H1 (cell line): ENCODE data around the gene PPP4R1. TPM values are rescaled to one million over a fixed set of nuclear protein-coding genes. Genes with fewer than 3 reads are reported as not detected.

Source experiments
- CTCF ChIA-PET: fragments of 300-600 bp; sonication (Branson Sonifier 250); formaldehyde crosslinking; loops from one replicate; lab custom pipeline; 2021; ENCODE audit not compliant: partially characterized antibody; lab: Charles Lee
- POLR2A ChIA-PET: fragments of 300-600 bp; sonication (Branson Sonifier 250); formaldehyde crosslinking; loops from one replicate; lab custom pipeline; 2021; ENCODE audit warnings: inconsistent platforms; ENCODE audit not compliant: partially characterized antibody; lab: Charles Lee
- DNase-seq, 2 experiments: peaks; one replicate each; pipeline versions ENCODE4 v3.0.0 to v3.0.0-alpha.2; 2010 to 2022; ENCODE audit warnings: low spot score in 2 of 2, low read depth in 1 of 2, mixed read lengths in 1 of 2
- FAIRE-seq: peaks from 2 replicates; lab custom pipeline; 2011; peaks lifted over from hg19 to GRCh38; lab: Jason Lieb, UNC
- H2AFZ ChIP-seq: 2 replicates; pipeline ENCODE4 v1.8.1; 2012; ENCODE audit warnings: low read length, inconsistent platforms
- H2AK5ac ChIP-seq: 2 replicates; pipeline ENCODE4 v1.6.1; 2013; ENCODE audit warnings: low read depth, low read length
- H2BK120ac ChIP-seq: replicated peaks from 2 replicates; pipeline ENCODE3; 2013; ENCODE audit warnings: low read depth, low read length, inconsistent platforms
- H2BK12ac ChIP-seq: 2 replicates; pipeline ENCODE4 v1.6.1; 2013; ENCODE audit warnings: low read depth, low read length
- H2BK15ac ChIP-seq: 2 replicates; pipeline ENCODE4 v1.6.1; 2013; ENCODE audit warnings: low read length
- H2BK20ac ChIP-seq: 2 replicates; pipeline ENCODE4 v1.6.1; 2013; ENCODE audit warnings: low read length
- H2BK5ac ChIP-seq: 2 replicates; pipeline ENCODE4 v1.6.1; 2013; ENCODE audit warnings: low read depth, low read length
- H3K14ac ChIP-seq: 2 replicates; pipeline ENCODE4 v1.6.1; 2013; ENCODE audit warnings: inconsistent platforms; ENCODE audit not compliant: insufficient read length
- H3K18ac ChIP-seq: 2 replicates; pipeline ENCODE4 v1.6.1; 2013; ENCODE audit warnings: low read length; ENCODE audit errors: extremely low read depth
- H3K23ac ChIP-seq: 2 replicates; pipeline ENCODE4 v1.6.1; 2013; ENCODE audit warnings: inconsistent platforms; ENCODE audit not compliant: insufficient read length
- H3K23me2 ChIP-seq: 2 replicates; pipeline ENCODE4 v1.6.1; 2013; ENCODE audit warnings: low read depth, low read length
- H3K27ac ChIP-seq: 2 replicates; pipeline ENCODE4 v1.6.1; 2011; ENCODE audit warnings: low read depth, low read length, inconsistent platforms
- H3K27me3 ChIP-seq, 4 experiments: replicated peaks in 1 of 4; 1 replicate in 1 of 4; 2 replicates in 3 of 4; pipeline versions ENCODE4 v1.6.1 to v1.8.1; 2011 to 2013; ENCODE audit warnings: low read length in 3 of 4, mild to moderate bottlenecking in 3 of 4, inconsistent platforms in 2 of 4, mixed read lengths in 2 of 4, moderate library complexity in 1 of 4; ENCODE audit not compliant: control insufficient read depth in 3 of 4, insufficient read depth in 3 of 4; ENCODE audit errors: extremely low read depth in 1 of 4
- H3K36me3 ChIP-seq, 4 experiments: 2 replicates each; pipeline versions ENCODE4 v1.6.1 to v1.8.1; 2011 to 2013; ENCODE audit warnings: mild to moderate bottlenecking in 4 of 4, low read length in 3 of 4, moderate library complexity in 2 of 4, control low read depth in 1 of 4, inconsistent platforms in 1 of 4; ENCODE audit not compliant: insufficient read depth in 4 of 4, control insufficient read depth in 2 of 4
- H3K4ac ChIP-seq: replicated peaks from 2 replicates; pipeline ENCODE3; 2013; ENCODE audit warnings: low read length, low read depth, mixed read lengths, inconsistent platforms; ENCODE audit not compliant: insufficient read length
- H3K4me1 ChIP-seq, 4 experiments: replicated peaks in 1 of 4; 1 replicate in 1 of 4; 2 replicates in 3 of 4; pipeline versions ENCODE4 v1.6.1 to v1.8.1; 2011 to 2013; ENCODE audit warnings: low read length in 3 of 4, inconsistent platforms in 2 of 4, mixed read lengths in 1 of 4; ENCODE audit not compliant: insufficient read depth in 4 of 4, control insufficient read depth in 3 of 4
- H3K4me2 ChIP-seq, 2 experiments: 2 replicates each; pipeline versions ENCODE4 v1.6.1 to v1.8.1; 2011 to 2013; ENCODE audit warnings: low read depth in 2 of 2, low read length in 2 of 2, control low read depth in 1 of 2, inconsistent platforms in 1 of 2, mild to moderate bottlenecking in 1 of 2; ENCODE audit not compliant: insufficient read depth in 1 of 2
- H3K4me3 ChIP-seq, 4 experiments: fragments of 200-600, 300-600 bp in 1 of 4; sonication (generic), shearing (Covaris generic), sonication (Bioruptor Twin) in 1 of 4; 2 replicates each; pipeline versions ENCODE4 v1.5.1 to v1.8.1; 2011 to 2016; ENCODE audit warnings: low read length in 4 of 4, low read depth in 3 of 4, control low read depth in 2 of 4, inconsistent platforms in 2 of 4, mild to moderate bottlenecking in 2 of 4, mixed read lengths in 1 of 4, moderate library complexity in 1 of 4; ENCODE audit not compliant: insufficient read depth in 2 of 4; ENCODE audit errors: extremely low read depth in 1 of 4
- H3K56ac ChIP-seq: replicated peaks from 2 replicates; pipeline ENCODE3; 2013; ENCODE audit warnings: low read depth, mild to moderate bottlenecking, mixed read lengths, low read length, inconsistent platforms; ENCODE audit not compliant: insufficient read length
- H3K79me1 ChIP-seq: 2 replicates; pipeline ENCODE4 v1.6.1; 2013; ENCODE audit warnings: low read depth, low read length, control low read depth
- H3K79me2 ChIP-seq, 2 experiments: 2 replicates each; pipeline versions ENCODE4 v1.6.1 to v1.8.1; 2012 to 2013; ENCODE audit warnings: low read length in 2 of 2, mild to moderate bottlenecking in 2 of 2, inconsistent platforms in 1 of 2; ENCODE audit not compliant: insufficient read depth in 2 of 2, control insufficient read depth in 1 of 2
- H3K9ac ChIP-seq, 4 experiments: replicated peaks in 1 of 4; 1 replicate in 1 of 4; 2 replicates in 3 of 4; pipeline versions ENCODE4 v1.6.1 to v1.8.1; 2011 to 2013; ENCODE audit warnings: low read depth in 3 of 4, low read length in 3 of 4, control low read depth in 2 of 4, mild to moderate bottlenecking in 2 of 4, moderate library complexity in 2 of 4, inconsistent platforms in 1 of 4; ENCODE audit errors: extremely low read depth in 1 of 4
- H3K9me3 ChIP-seq, 2 experiments: 2 replicates each; pipeline versions ENCODE4 v1.6.1 to v1.8.1; 2012 to 2013; ENCODE audit warnings: mild to moderate bottlenecking in 2 of 2, moderate library complexity in 2 of 2, control low read depth in 1 of 2, inconsistent platforms in 1 of 2, low read depth in 1 of 2, low read length in 1 of 2, mixed read lengths in 1 of 2; ENCODE audit not compliant: insufficient read depth in 2 of 2
- H4K20me1 ChIP-seq, 2 experiments: replicated peaks in 1 of 2; 2 replicates each; pipeline versions ENCODE3 to v1.8.1; 2011 to 2013; ENCODE audit warnings: inconsistent platforms in 2 of 2, low read length in 2 of 2, mild to moderate bottlenecking in 1 of 2; ENCODE audit not compliant: insufficient read depth in 2 of 2, control insufficient read depth in 1 of 2
- H4K5ac ChIP-seq: 2 replicates; pipeline ENCODE4 v1.6.1; 2013; ENCODE audit warnings: low read length, low read depth, mixed read lengths, inconsistent platforms; ENCODE audit not compliant: insufficient read length
- H4K8ac ChIP-seq: 2 replicates; pipeline ENCODE4 v1.8.0; 2013; ENCODE audit warnings: mild to moderate bottlenecking, moderate library complexity, low read length, inconsistent platforms; ENCODE audit not compliant: insufficient read depth; ENCODE audit errors: extremely low read depth
- H4K91ac ChIP-seq: replicated peaks from 2 replicates; pipeline ENCODE3; 2013; ENCODE audit warnings: low read length, mixed read lengths, inconsistent platforms; ENCODE audit not compliant: insufficient read length
- ASH2L ChIP-seq: fragments of 200-600, 300-600 bp; sonication (generic); IDR thresholded peaks from one replicate; pipeline ENCODE4 v1.7.1; 2017; ENCODE audit warnings: low read length
- CBX5 ChIP-seq: fragments of 300-800, 300-1000 bp; sonication (generic); IDR thresholded peaks from 2 replicates; pipeline ENCODE4 v1.7.1; 2016; ENCODE audit warnings: antibody characterized with exemption, low read length, low read depth
- CBX8 ChIP-seq: fragments of 300-800, 300-1000 bp; sonication (generic); IDR thresholded peaks from 2 replicates; pipeline ENCODE4 v1.7.1; 2016; ENCODE audit warnings: low read depth, low read length, borderline replicate concordance
- CEBPB ChIP-seq: IDR thresholded peaks from 2 replicates; pipeline ENCODE4 v1.6.1; 2012; ENCODE audit warnings: low read depth, low read length
- CTBP2 ChIP-seq: IDR thresholded peaks from 2 replicates; pipeline ENCODE4 v1.7.0; 2011; ENCODE audit warnings: borderline replicate concordance, mild to moderate bottlenecking, moderate library complexity, mixed read lengths, low read length; ENCODE audit not compliant: insufficient read depth, insufficient read length
- GTF2F1 ChIP-seq: IDR thresholded peaks from 2 replicates; pipeline ENCODE4 v1.6.1; 2012; ENCODE audit warnings: low read depth, low read length, improper control_type of control experiment, borderline replicate concordance
- JUND ChIP-seq: IDR thresholded peaks from 2 replicates; pipeline ENCODE4 v1.6.1; 2011; ENCODE audit warnings: mild to moderate bottlenecking, improper control_type of control experiment, low read length
- SIX5 ChIP-seq: IDR thresholded peaks from 2 replicates; pipeline ENCODE4 v1.6.1; 2011; ENCODE audit warnings: mild to moderate bottlenecking, low read depth, low read length
- SRF ChIP-seq: IDR thresholded peaks from 2 replicates; pipeline ENCODE4 v1.6.1; 2011; ENCODE audit warnings: mild to moderate bottlenecking, low read depth, low read length, moderate library complexity
- TBP ChIP-seq: IDR thresholded peaks from 2 replicates; pipeline ENCODE4 v1.6.1; 2011; ENCODE audit warnings: low read depth, low read length, improper control_type of control experiment
- WGBS, 2 experiments: shearing (Covaris generic) in 1 of 2; methylation state at CpG; one replicate each; pipeline versions ENCODE4 v1.1.6 to v1.1.7; 2013 to 2015; ENCODE audit warnings: low lambda C conversion rate in 2 of 2, mixed read lengths in 2 of 2, inconsistent platforms in 1 of 2, low coverage in 1 of 2, missing lambda C conversion rate in 1 of 2; ENCODE audit not compliant: insufficient replicate concordance in 2 of 2, insufficient coverage in 1 of 2, insufficient read length in 1 of 2; ENCODE audit errors: extremely low coverage in 1 of 2, missing lambda C conversion rate in 1 of 2; 5-methylcytosine and 5-hydroxymethylcytosine counted together
- polyA plus RNA-seq, 7 experiments: library from polyadenylated mRNA; depleted of rRNA in 3 of 7; stranded (reverse) in 5 of 7; unstranded in 2 of 7; fragments of >200 nt in 5 of 7; fragments of 200-250 nt in 2 of 7; gene quantifications; 1 replicate in 5 of 7; 2 replicates in 1 of 7; 4 replicates in 1 of 7; pipeline versions ENCODE4 v1.2.1 to v1.2.3, GENCODE V29; 2011 to 2013; ENCODE audit warnings: missing spikeins in 2 of 7, mixed read lengths in 2 of 7
- total RNA-seq: library from RNA; stranded (reverse); fragmentation: NEBNext Ultra II Directional; extraction: Animal tissue kit (Norgen Biotek cat#: 25700); gene quantifications from 2 replicates; pipeline ENCODE4 v1.2.1, GENCODE V29; 2021
- TF ChIP-seq, protein P1 (sequence below): IDR thresholded peaks from 2 replicates; pipeline ENCODE4 v1.6.1; 2011; ENCODE audit warnings: low read depth, mild to moderate bottlenecking, low read length; ENCODE audit not compliant: insufficient read depth

PPP4R1 gene
- total and polyA plus RNA-seq, 2 of the 8 experiments (the other 6 are each of a cell fraction or from before 2014, with no cell fraction given): 67.4 to 96.1 TPM

DNA sequence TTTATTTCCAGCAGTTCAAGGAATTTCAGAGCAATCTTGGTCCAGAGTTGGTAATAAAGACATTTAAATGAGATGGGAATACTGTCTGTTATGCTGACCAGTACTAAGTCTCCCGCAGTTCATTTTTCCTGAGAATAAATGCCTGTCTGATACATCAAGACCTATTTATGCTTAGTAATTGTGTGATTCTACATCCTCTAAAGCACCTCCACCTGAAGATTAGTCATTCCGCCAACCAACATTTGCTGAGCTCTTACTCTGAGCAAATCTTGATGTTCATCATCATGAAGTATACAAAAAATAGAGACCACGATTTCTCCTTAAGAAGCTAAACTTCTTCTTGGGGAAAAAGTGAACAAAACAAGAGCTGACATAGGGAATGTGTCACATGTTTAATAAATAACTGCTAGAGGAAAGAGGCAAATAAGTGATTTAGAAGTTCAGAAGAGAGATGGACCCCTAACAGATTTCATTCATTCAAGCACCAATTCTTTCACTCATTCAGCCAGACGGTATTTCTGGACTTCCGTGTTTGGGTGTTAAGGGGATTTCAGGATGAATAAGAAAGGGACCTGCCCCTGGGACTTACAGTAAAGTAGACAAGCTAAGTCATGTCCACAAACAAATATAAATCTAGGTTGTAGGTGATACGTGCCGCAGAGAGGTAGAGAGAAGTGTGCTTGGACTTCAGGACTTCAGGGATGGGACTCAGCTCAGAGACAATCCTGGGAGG, 34.2 kb upstream of the PPP4R1 start:
- Histone ChIP-seq H3K79me2 (no peaks in the 10 kb centered on the region), H2BK15ac (no peak overlapping the region), H3K23me2 (no peaks in the 10 kb centered on the region), H4K8ac (no peak overlapping the region), H2BK120ac (no peak overlapping the region), H3K9me3 (no peaks in the 10 kb centered on the region), H2AK5ac (no peak overlapping the region), H4K5ac (no peak overlapping the region), H3K14ac (no peak overlapping the region), H3K27me3 (no peaks in the 10 kb centered on the region), H3K4ac (no peak overlapping the region), H3K4me3 (no peak overlapping the region), H2AFZ (no peak overlapping the region), H3K18ac (no peak overlapping the region), H2BK20ac (no peak overlapping the region), H4K91ac (no peak overlapping the region), H3K4me1 (no peaks in the 10 kb centered on the region; a peak in 1 of 7 replicates), H4K20me1 (no peaks in the 10 kb centered on the region), H3K4me2 (no peak overlapping the region), H3K79me1 (no peaks in the 10 kb centered on the region), H3K36me3 (no peaks in the 10 kb centered on the region), H2BK5ac (no peak overlapping the region), H3K23ac (no peak overlapping the region), H3K56ac (no peak overlapping the region), H3K27ac (no peak overlapping the region), H3K9ac (no peak overlapping the region), H2BK12ac (no peak overlapping the region)
- 90% methylated on average over 7 of the region's 7 CpGs; no CpG with 5 or more reads in 1 of the 2 experiments for WGBS, 2 experiments
- POLR2A ChIA-PET: interaction anchor here (0.9 kb wide), 1 partner anchor 33 kb away, joined by 3 read pairs; no protein-coding TSS in a partner anchor
- TF ChIP-seq TBP: no peak
- no peak for TF ChIP-seq CEBPB
- no peak for TF ChIP-seq CBX5
- no peak for TF ChIP-seq CBX8
- TF ChIP-seq CTBP2: no peak
- TF ChIP-seq GTF2F1: no peak
- TF ChIP-seq SRF: no peak
- no peak for TF ChIP-seq SIX5
- TF ChIP-seq, protein P1, sequence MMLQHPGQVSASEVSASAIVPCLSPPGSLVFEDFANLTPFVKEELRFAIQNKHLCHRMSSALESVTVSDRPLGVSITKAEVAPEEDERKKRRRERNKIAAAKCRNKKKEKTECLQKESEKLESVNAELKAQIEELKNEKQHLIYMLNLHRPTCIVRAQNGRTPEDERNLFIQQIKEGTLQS: no peak
- TF ChIP-seq JUND: no peak
- no peak for TF ChIP-seq ASH2L
- no peak for FAIRE-seq
- CTCF ChIA-PET: no interaction called here
- DNase-seq: no peak
